Fibroblast of peridontal ligament (primary cell): ENCODE measurements around the gene ATP12A.

Source experiments
- DNase-seq: peaks from one replicate; pipeline ENCODE4 v3.0.0-alpha.2; 2010; ENCODE audit errors: extremely low read depth

ATP12A gene

DNA sequence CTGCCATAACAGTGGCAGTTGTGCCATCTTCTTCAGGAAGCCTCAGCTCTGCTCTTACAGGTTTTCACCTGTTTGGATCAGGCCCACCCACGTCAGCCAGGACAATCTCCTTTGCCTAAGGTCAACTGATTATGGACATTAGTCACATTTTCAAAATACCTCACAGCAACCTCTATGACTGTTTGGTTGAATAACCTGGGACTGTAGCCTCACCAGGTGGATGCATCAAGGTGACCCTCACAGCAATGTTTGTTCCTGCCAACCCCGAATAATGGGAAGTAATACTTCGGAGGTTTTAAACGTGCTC is 17.2 kb upstream of the ATP12A start:
- no peak for DNase-seq

DNA sequence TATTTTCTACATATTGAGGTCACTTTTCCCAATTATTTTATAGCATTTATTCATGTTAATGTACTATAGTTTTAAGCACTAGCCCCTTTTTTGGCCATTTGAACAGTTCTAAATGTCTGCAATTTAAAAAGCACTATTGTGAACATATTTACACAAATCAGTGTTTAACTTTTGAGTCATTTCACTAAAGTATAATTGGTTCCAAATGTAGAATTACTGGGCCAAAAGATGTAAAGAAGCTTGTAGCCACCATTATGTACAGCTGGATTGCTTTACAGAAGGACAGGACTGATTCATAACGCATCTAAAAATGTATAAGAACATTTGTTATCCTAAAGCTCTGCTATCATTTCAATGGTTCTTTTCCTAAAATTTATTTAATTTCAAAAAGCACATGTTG is 16.6 kb upstream of the ATP12A start:
- DNase-seq: peak; percentile 26

DNA sequence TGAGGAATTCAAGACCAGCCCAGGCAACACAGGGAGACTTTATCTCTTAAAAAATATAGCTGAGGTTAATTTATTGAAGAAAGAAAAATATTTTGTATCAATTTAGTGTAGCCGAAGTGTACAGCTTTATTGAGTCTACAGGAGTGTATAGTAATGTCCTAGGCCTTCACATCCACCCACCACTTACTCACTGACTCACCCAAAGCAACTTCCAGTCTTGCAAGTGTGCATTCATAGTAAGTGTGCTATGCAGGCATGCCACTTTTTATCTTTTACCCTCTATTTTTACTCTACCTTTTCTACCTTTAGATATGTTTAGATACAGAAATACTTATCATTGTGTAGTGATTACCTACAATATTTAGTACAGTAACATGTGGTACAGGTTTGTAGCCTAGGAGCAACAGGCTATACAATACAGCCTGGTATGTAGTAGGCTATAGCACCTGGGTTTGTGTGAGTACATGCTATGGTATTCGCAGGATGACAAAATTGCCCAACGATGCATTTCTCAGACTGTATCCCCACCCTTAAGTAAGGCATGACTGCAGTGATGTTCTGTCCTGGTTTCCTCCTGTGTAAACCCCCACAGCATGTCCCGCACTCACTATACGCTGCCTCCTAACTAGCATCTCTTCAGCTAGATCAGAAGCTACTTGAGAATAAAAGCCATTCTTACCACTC is 15.3 kb upstream of the ATP12A start:
- DNase-seq: no peak

- DNase-seq: no peak
Measured at GRCh38 chr13:24668511-24668910, 11.7 kb upstream of the ATP12A start.

DNA sequence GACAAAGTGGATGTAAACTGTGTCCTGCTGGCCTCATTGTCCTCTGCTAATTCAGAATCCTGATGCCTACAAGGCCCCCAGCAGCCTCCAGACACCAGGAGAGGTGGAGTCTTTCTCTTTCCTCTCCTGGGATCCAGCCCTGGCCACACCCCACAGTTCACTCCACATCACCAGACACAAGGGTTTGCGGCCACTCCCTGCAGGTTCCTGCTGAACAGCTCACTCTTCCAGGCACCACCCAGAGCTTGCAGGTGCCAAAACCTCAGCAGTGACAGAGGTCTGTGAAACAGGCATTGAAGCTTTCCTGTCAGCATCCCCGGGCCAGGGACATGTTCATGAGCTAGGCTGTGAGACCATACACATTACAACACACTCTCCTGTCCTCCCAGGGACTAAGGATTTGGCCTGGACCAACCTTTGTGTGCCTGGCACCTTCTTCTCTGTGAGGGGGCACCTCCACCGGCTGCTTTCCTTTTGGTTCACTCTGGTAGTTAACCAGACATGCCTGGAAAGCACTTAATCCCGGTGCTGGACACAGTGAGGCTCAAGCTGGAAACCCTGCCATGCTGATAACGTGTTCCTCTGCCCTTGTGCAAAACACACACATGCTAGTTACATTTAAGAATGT is 11.1 kb upstream of the ATP12A start:
- no peak for DNase-seq

- DNase-seq: no peak
Measured at GRCh38 chr13:24670174-24670573, 10.0 kb upstream of the ATP12A start.

GRCh38 chr13:24670961-24671381 is 9.2 kb upstream of the ATP12A start:
- DNase-seq: no peak

DNA sequence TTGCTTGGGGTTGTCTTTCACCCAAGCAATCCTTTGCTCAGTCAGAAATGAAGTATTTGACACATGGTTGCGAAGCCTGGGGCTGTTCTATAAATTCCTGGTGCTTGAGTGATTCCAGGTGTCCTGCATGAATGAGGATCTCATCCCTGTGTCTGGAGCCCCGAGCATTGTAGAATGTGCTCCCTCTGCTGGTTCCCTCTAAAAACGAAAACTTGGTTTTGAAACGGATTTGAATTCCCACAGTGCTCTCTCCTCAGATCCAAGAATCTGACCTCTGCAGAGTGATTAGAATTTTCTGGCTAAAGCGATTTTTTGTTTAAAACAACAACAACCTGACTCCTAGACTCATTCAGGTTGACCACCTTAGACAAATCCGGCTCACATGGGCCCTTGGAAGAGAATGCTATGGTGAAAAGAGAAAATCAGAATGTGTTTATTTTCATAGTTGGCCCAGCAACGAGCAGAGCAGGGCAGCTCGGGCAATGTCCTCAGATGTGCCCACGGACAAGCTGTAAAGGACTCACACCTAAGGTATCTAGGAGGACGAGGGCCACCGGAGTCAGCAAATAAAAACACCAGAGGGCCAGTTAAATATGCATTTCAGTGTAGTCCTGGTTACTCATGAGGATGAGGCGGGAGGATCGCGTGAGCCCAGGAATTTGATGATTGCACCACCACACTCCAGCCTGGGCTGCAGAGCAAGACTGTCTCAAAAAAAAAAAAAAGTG is 8.7 kb upstream of the ATP12A start:
- peak; percentile 84 for DNase-seq

DNA sequence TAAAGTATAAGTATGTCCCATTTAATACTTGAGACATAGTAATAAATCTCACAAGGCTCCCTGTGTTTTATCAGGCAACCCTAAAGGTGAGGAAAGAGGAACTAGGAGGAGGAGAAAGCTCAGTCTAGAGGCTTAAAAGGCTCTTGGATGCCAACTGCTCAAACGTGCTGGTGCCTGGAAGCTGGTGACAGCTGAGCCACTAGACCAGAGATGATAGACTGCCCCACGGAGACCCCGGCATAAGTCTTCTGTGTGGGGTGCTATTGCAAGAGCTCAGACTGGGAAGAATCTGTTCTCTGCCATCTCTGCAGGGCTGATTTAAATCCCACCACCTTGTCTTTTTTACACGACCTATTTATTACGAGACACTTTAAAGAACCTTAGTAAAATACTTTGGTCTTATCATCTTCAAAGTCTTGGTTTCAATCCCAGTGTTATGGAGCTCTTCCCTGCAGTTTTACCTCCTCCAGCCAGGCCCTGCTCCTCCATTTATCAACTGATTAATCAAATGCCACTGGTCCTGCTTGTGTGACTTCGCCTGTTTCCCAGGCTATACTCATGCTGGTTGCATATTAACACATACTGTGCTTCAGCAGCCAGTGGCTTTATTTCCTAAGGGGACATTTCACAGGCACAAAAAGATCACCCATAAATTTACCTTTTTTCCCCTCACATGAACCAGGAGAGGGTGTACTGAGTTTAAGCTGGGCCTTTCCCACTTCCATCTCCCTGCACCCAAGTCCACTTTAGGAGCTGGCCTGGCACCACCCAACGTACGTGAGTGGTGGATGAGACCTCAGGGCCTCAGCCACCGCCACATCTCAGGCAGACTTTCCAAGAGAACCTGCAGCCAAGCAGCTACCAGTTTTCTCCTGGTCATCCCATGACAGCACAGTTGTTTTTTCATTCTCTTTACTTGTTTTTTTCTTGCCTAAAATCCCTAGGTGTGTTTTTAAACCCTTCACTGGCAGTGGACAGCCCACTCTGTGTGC is 7.8 kb upstream of the ATP12A start:
- DNase-seq: no peak

DNA sequence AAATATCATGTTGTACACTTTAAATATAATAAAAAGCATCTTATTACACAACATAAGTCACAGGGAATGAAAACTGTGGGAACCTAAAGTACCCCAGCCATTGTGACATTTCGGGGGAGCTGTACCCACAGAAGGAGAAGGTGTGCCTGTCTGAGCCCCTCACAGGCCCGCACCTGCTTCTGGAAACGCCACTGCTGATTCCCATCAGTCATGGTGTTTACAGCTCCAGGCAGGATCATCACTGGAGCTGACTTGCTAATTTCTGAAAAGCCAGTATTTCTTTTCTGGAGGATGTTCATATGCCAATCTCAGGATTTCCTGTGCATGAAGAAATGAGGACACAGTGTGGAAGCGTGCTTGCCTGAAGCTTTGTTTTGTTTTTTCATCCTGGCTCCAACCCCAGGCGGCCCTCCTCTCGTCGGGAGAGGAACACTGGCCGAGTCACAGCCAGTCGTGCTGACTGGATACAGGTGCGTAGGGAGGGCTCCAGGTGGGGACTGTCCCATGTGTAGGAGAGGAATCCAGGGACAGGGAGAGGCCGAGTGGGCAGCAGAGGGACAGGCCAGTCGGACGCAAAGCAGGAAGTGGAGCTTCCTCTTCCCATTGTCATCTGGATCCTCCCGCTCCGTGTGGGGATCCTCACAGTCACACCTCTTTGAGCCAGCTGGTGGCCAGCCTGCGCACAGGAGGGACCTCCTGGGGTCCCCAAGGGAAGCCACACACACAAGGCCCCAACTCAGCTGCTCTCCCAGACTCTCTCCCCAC is 4.2 kb upstream of the ATP12A start:
- DNase-seq: no peak

- no peak for DNase-seq
Measured at GRCh38 chr13:24678151-24678550, 2.1 kb upstream of the ATP12A start.

DNA sequence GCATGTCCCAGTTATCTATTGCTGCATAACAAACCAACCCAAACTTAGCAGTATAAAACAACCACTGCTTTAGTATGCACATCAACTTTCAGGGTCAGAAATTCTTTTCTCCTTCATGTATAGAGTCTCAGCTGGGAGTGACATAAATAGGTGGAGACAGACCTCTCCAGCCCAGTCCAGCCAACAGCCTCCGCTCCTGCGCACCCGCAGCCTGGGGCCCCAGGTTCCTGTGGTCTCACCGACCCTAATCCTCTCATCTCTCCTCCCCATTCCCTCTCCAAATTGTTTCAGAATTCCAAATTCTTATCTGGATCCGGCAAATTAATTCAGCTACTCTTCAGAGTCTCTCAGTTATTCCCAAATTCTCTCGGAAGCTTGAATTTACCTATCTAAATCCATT is 522 bp upstream of the ATP12A start:
- DNase-seq: no peak

DNA sequence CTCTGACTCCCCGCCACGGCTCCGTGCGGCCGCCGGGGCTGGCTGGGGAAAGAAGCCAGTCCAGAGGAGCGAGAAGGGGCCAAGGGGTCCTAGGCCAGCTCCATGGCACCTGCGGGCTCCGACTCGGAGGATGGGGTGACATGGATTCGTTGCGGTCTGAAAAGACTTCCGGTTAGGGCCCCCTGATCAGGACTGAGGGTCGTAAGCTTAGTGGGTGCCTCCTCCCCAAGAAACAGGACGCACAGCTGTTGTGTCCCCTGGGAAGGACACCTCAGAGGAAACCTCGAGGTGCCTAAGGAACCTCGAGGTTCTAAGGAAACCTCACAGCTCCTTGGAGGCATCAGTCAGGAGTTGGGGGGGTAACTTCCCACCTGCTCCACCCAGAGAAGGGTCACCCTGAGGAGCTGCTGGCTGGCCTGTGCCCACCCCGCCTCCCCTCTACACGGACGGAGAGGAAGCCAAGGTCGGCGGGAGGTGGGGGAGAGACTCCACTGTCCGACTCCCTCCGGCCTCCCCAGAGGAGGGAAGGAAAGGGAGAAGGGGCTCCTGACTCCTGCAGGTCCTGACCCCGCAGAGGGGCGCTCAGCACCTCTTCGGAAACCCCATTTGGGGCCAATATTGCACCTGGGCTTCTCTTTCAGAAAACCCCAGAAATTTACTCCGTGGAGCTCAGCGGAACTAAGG is 855 bp downstream of the ATP12A start:
- no peak for DNase-seq

DNA sequence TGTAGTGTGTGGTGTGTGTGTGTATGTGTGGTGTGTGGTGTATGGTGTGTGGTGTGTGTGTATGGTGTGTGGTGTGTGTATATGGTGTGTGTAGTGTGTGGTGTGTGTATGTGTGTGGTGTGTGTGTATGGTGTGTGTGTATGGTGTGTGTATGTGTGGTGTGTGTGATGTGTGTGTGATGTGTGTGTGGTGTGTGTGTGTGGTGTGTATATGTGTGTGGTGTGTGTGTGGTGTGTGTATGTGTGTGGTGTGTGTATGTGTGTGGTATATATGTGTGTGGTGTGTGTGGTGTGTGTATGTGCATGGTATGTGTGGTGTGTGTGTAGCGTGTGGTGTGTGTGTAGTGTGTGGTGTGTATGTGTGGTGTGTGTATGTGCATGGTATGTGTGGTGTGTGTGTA is 1.7 kb downstream of the ATP12A start:
- DNase-seq: no peak

DNA sequence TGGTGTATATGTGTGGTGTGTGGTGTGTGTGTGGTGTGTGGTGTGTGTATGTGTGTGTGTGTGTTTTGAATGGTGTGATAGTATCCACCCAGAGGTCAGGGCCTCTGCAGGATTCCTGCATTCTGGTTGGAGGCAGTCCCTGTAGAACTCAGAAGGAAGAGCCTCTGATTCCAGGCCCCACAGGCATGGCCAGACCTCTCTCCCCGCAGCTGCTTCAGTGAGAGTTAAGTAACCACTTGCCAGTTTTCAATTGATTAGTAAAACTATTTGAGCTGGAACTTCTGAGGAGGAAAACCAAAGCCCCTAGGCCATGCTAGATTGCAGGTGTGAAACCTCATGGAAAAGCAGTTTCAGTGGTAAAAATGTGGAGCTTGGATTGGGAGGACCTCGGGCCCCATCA is 2.1 kb downstream of the ATP12A start:
- DNase-seq: no peak

DNA sequence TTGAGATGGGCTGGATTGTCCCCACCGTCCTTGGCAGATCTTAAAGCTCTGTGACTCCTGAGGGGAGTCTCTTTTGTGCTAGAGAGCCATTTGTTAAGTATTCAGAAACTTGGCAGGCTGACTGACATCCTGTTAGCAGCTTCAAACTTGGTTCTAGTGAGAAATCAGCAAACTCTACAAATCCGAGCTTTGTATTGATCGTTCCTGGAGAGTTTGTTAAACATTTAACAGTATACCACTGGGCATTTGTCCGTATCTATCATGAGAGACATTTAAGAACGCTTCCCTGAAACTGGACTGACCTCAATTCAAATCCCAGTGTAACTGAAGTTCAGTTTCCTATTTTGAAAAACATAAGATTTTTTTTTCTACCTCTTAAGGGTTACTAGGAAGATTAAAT is 3.1 kb downstream of the ATP12A start:
- DNase-seq: no peak

DNA sequence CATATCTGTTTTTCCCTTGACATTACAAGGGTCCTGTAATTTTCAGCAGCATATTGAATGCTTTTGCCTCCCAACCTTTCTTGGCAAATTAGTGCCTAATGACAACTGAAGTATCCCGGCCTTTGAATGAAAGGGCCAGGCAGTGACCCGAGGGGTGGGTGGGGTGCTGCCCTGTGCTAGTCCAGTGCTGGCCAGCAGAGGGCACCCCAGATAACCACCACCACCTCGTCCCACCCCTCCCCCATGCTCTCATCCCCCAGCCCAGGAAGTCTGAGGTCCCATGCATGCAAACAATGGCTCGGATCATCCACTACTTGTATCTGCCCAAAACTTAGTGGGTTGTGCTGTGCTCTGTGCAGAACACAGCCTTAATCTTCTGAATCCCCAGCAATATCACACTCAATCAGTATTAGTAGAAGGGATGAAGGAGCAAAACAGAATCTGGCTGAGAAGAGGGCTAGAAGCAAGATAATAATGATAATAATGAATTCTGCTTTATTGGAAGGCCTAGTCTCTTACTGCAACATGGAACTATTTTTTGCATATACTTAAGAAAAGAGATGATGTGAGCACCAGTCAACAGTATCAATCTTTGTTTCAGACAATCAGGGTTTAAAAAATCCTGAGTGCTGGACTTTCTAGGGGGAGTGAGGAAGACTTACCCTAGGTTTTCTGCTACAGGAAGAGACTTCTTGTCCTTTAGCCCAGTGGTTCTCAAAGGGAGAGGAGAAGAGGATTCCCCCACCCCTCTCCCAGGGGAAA is 3.8 kb downstream of the ATP12A start:
- no peak for DNase-seq

DNA sequence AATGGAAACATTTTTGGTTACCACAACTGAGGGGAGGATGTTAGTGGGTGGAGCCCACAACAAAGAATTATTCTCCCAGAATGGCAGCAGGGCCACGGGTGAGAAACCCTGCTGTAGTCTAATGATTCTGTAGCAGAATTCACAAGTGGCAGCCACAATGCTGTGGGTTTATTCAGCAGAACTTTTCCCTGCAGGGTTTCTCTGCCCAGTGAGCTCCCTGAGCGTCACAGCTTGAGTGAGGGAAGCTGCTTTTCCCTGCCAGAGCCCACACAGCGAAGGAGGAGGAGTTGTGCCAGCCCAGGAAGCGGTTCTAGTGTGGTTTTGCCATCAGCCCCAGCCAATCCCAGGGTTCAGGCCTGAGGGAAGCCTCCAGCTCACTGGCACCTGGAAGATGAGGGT is 4.4 kb downstream of the ATP12A start:
- DNase-seq: no peak

- DNase-seq: no peak
Measured at GRCh38 chr13:24685314-24685713, 5.1 kb downstream of the ATP12A start.

DNA sequence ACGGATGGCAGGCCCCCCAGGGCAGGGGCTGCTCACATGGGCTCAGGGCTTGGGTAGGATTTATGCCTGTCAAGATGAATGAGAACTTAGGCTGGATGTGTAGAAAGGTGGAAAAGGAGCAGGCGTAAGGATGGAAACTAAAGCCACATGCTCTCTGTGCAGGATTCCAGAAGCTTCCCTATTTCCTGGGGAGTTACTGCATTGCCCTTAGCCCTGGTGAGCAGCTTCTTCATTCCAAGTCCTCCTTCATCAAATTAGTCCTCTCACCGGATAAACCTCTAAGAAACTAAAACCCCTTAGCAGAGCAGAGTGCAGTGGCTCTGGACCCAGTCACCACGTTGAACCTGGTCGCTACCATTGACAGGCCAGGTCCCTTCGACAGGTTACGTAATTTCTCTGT is 7.4 kb downstream of the ATP12A start:
- DNase-seq: no peak
